Mesothelial cell of epicardium (in vitro differentiated cells): ENCODE results near the gene CCR9. TPM values are rescaled to one million over a fixed set of nuclear protein-coding genes. Genes with fewer than 3 reads are reported as not detected.

ENCODE experiments used
- DNase-seq, 2 experiments: peaks; one replicate each; pipeline ENCODE4 v3.0.0; 2021; ENCODE audit warnings: low spot score in 2 of 2; ENCODE audit not compliant: unreplicated experiment in 2 of 2
- H3K27ac Mint-ChIP-seq: 2 replicates; pipeline ENCODE4 v1.8.0; 2021; ENCODE audit warnings: mixed read lengths
- H3K27me3 Mint-ChIP-seq: 2 replicates; pipeline ENCODE4 v1.8.0; 2021; ENCODE audit warnings: low read depth, mixed read lengths
- H3K36me3 Mint-ChIP-seq: 2 replicates; pipeline ENCODE4 v1.8.0; 2021; ENCODE audit warnings: mixed read lengths
- H3K4me1 Mint-ChIP-seq: 2 replicates; pipeline ENCODE4 v1.8.0; 2021; ENCODE audit warnings: mixed read lengths
- H3K4me3 Mint-ChIP-seq: 2 replicates; pipeline ENCODE4 v1.8.0; 2021; ENCODE audit warnings: mild to moderate bottlenecking, moderate library complexity, mixed read lengths
- H3K9me3 Mint-ChIP-seq: 2 replicates; pipeline ENCODE4 v1.8.0; 2021; ENCODE audit warnings: mixed read lengths
- CTCF ChIP-seq: fragments of 200-600 bp; sonication (generic); IDR thresholded peaks from one replicate; pipeline ENCODE4 v1.5.0; 2021; ENCODE audit warnings: antibody characterized with exemption; ENCODE audit not compliant: unreplicated experiment
- total RNA-seq: library from RNA; stranded (reverse); gene quantifications from 3 replicates; pipeline ENCODE4 v1.2.1, GENCODE V29; 2021

The CCR9 gene
- total RNA-seq, 1 donor from 2014 or later: not detected

DNA sequence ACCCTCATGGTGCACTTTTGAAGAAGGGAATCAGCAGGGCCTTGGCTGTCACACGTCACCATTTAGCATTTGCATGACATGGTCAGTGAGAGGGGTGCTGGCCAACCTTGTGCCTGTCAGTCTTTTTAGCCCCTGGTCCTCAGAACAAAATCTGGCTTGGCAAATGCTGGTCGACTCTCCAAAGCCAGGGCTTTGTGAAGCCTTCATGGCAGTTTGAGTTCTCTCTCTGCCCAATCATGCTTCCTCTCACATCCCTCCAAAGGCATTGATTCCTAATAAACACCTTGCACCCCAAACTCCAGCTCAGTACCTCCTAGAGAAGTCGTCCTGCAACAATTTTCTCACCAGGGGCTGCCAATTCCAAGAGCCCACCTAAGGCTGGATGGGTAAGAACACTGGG lies 19.4 kb downstream of the CCR9 start:
- Mint-ChIP-seq H3K36me3 (no peaks in the 10 kb centered on the region), H3K27me3 (no peaks in the 10 kb centered on the region), H3K4me3 (no peak overlapping the region), H3K9me3 (no peaks in the 10 kb centered on the region), H3K4me1 (no peaks in the 10 kb centered on the region), H3K27ac (no peak overlapping the region)
- no peak for DNase-seq
- TF ChIP-seq CTCF: no peak

DNA sequence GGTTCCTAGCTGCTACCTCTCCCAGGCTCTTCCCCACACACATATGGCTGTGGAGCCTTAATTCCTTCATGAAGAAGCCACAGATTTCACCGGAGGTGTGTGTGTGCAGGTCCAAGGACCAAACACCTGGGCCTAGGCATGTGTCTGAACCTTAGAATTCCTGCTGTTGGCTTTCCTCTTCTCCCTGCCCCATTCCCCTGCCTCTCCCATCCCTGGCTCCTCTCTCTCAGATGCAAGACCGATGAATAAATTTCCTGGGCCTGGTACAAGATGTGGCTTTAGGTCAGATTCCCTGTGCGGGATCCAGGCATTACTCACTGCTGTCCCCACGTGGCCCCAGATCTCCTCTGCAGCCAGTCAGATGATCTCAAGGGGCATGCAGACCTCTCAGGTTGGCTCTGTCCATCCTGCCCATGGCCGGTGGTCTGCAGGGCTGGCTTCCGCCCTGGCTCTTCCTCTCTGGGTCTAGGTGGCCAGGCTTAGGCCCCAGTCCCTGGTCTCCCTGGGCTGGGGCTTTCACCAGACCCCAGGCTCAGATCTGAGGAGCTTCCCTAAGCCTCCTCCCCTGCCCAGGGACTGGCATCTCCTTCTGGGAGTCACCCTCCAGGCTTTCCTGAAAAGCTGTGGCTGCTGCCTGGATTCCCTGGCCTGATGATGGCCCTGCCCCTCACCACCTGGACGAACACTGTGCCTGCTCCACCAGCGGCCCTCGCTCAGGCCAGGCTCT lies 20.5 kb downstream of the CCR9 start:
- Mint-ChIP-seq H3K9me3 (no peaks in the 10 kb centered on the region), H3K4me1 (no peaks in the 10 kb centered on the region), H3K27ac (no peak overlapping the region), H3K4me3 (no peak overlapping the region), H3K27me3 (no peaks in the 10 kb centered on the region), H3K36me3 (no peaks in the 10 kb centered on the region)
- no peak for DNase-seq
- TF ChIP-seq CTCF: no peak

- DNase-seq: no peak
- H3K4me3 Mint-ChIP-seq: no peak overlapping the region
- H3K9me3 Mint-ChIP-seq: no peaks in the 10 kb centered on the region
- H3K36me3 Mint-ChIP-seq: no peaks in the 10 kb centered on the region
- TF ChIP-seq CTCF: no peak
- no peaks in the 10 kb centered on the region for H3K27me3 Mint-ChIP-seq
- no peak overlapping the region for H3K27ac Mint-ChIP-seq
- no peaks in the 10 kb centered on the region for H3K4me1 Mint-ChIP-seq
Observed at GRCh38 chr3:45907769-45908705, 21.7 kb downstream of the CCR9 start.

DNA sequence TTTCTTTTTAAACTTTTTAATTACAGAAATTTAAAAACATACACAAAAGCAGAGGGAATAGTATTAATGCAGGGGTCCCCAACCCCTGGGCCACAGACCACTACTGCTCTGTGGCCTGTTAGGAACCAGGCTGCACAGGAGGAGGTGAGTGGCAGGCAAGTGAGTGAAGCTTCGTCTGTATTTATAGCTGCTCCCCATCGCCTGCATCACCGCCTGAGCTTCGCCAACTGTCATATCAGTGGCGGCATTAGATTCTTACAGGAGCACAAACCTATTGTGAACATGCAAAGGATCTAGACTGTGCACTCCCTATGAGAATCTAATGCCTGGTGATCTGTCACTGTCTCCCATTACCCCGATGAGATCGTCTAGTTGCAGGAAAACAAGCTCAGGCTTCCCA lies 22.4 kb downstream of the CCR9 start:
- no peaks in the 10 kb centered on the region for H3K9me3 Mint-ChIP-seq
- no peaks in the 10 kb centered on the region for H3K4me1 Mint-ChIP-seq
- H3K4me3 Mint-ChIP-seq: no peak overlapping the region
- DNase-seq: no peak
- H3K27ac Mint-ChIP-seq: no peak overlapping the region
- TF ChIP-seq CTCF: no peak
- H3K27me3 Mint-ChIP-seq: no peaks in the 10 kb centered on the region
- H3K36me3 Mint-ChIP-seq: no peaks in the 10 kb centered on the region

GRCh38 chr3:45909542-45909941 lies 23.2 kb downstream of the CCR9 start:
- Mint-ChIP-seq H3K27me3 (no peaks in the 10 kb centered on the region), H3K27ac (no peak overlapping the region), H3K4me1 (no peaks in the 10 kb centered on the region), H3K36me3 (no peaks in the 10 kb centered on the region), H3K9me3 (no peaks in the 10 kb centered on the region), H3K4me3 (no peak overlapping the region)
- no peak for TF ChIP-seq CTCF
- no peak for DNase-seq
